ENCODE data around the gene PRPF18. TPM values are rescaled to one million over a fixed set of nuclear protein-coding genes. Genes with fewer than 3 reads are reported as not detected.

The PRPF18 gene
- polyA plus RNA-seq, 2 of the 4 experiments (the other 2 are of a cell fraction), result 22.3 to 39.6 TPM

- Histone ChIP-seq H3K4me3 (no peak overlapping the region), H3K4me2 (no peak overlapping the region), H3K9me3 (no peaks in the 10 kb centered on the region), H3K27ac (no peak overlapping the region), H3K4me1 (no peaks in the 10 kb centered on the region)
- FAIRE-seq (no peak), DNase-seq (ENCODE audit: low read depth in 1 of 2, low spot score in 1 of 2) (no peak), ATAC-seq (no peak)
- ChIA-PET POLR2A (no interaction called here), CTCF (interaction anchor here (0.9 to 2.0 kb wide), 2 partner anchors 39 to 125 kb away, joined by 3 to 8 read pairs; no protein-coding TSS in a partner anchor)
- TF ChIP-seq CBX8 (IDR thresholded peaks at IDR 0.05) (no peak), CHD2 (IDR thresholded peaks at IDR 0.05; ENCODE audit: low read length, partially characterized antibody) (no peak), HOXA7 (CRISPR knock-in tag; IDR thresholded peaks at IDR 0.05) (no peak), TFCP2L1 (CRISPR knock-in tag; IDR thresholded peaks at IDR 0.05) (no peak), BCL3 (IDR thresholded peaks at IDR 0.05) (no peak), NPAS2 (CRISPR knock-in tag; IDR thresholded peaks at IDR 0.05; ENCODE audit: borderline replicate concordance) (no peak), FOSL2 (IDR thresholded peaks at IDR 0.05) (no peak), FOSL2 (CRISPR knock-in tag; IDR thresholded peaks at IDR 0.05) (no peak), MYC (IDR thresholded peaks at IDR 0.05; ENCODE audit: borderline replicate concordance, low read length) (no peak)
- 86% methylated on average over 6 of the region's 6 CpGs for WGBS (ENCODE audit: missing lambda C conversion rate)
These were observed 66.1 kb downstream of the PRPF18 start for GRCh38 chr10:13652860-13653259.

- H3K4me3 ChIP-seq, result no peak overlapping the region
- FAIRE-seq (no peak), ATAC-seq (no peak), DNase-seq (ENCODE audit: low read depth in 1 of 2, low spot score in 1 of 2) (no peak)
- WGBS (ENCODE audit: missing lambda C conversion rate), result 91% methylated on average over 8 of the region's 8 CpGs
- no peaks in the 10 kb centered on the region for H3K9me3 ChIP-seq
- H3K27ac ChIP-seq, result no peak overlapping the region
- CTCF ChIA-PET, result interaction anchor here (0.6 to 1.4 kb wide), 3 partner anchors 15 to 1390 kb away, joined by 3 read pairs; no protein-coding TSS in a partner anchor
- H3K4me1 ChIP-seq, result no peaks in the 10 kb centered on the region
- POLR2A ChIA-PET, result no interaction called here
- no peak for TF ChIP-seq REST (IDR thresholded peaks at IDR 0.05)
- no peak for TF ChIP-seq HEYL (CRISPR knock-in tag; IDR thresholded peaks at IDR 0.05)
- TF ChIP-seq RAD21 (conservative IDR thresholded peaks at IDR 0.05 in 1 of 2, IDR thresholded peaks at IDR 0.05 in 1 of 2), result no peak
- TF ChIP-seq PBX3 (IDR thresholded peaks at IDR 0.05), result no peak
- TF ChIP-seq NPAS2 (CRISPR knock-in tag; IDR thresholded peaks at IDR 0.05; ENCODE audit: borderline replicate concordance), result no peak
- TF ChIP-seq FOSL2 (IDR thresholded peaks at IDR 0.05), result no peak
- TF ChIP-seq FOSL2 (CRISPR knock-in tag; IDR thresholded peaks at IDR 0.05), result no peak
- TF ChIP-seq RNF2 (IDR thresholded peaks at IDR 0.05; ENCODE audit: borderline replicate concordance, low read depth), result no peak
- no peak for TF ChIP-seq POLR2AphosphoS2 (conservative IDR thresholded peaks at IDR 0.05; ENCODE audit: low read length)
- no peak for TF ChIP-seq MAFK (IDR thresholded peaks at IDR 0.05; ENCODE audit: partially characterized antibody)
- no peak for TF ChIP-seq ZFP36 (IDR thresholded peaks at IDR 0.05; ENCODE audit: borderline replicate concordance, partially characterized antibody)
- TF ChIP-seq TFCP2L1 (CRISPR knock-in tag; IDR thresholded peaks at IDR 0.05), result no peak
- TF ChIP-seq E2F6 (IDR thresholded peaks at IDR 0.05; ENCODE audit: borderline replicate concordance, low read depth), result no peak
- TF ChIP-seq MAZ (IDR thresholded peaks at IDR 0.05; ENCODE audit: borderline replicate concordance, low read depth, low read length), result no peak
- TF ChIP-seq HOXB5 (CRISPR knock-in tag; IDR thresholded peaks at IDR 0.05), result no peak
- no peak for TF ChIP-seq ESRRA (IDR thresholded peaks at IDR 0.05; ENCODE audit: borderline replicate concordance, low read length)
- no peak for TF ChIP-seq HOXA7 (CRISPR knock-in tag; IDR thresholded peaks at IDR 0.05)
- no peak for TF ChIP-seq GATA3 (IDR thresholded peaks at IDR 0.05; ENCODE audit: borderline replicate concordance)
- no peak overlapping the region for H3K4me2 ChIP-seq
These were observed 67.5 kb downstream of the PRPF18 start for GRCh38 chr10:13654118-13654830.

Data from A549 (cell line).